ENCODE measurements around the gene USP6.
A peak's percentile ranks its signal among the peaks of the same experiment; 100 is the strongest.
"Not testable (repeated sequence)": the region's sequence is repeated elsewhere in the genome, so short reads cannot be mapped to it uniquely, and the experiment has no call there.

Gene USP6

GRCh38 chr17:5115673-5116651 is at the start of gene USP6:
USP6 (plus strand) TSS chr17:5116032; CDS start chr17:5130368, 14,336 bp downstream.
- peaks cover 15% of the 10 kb centered on the region for H3K36me3 Mint-ChIP-seq

DNA sequence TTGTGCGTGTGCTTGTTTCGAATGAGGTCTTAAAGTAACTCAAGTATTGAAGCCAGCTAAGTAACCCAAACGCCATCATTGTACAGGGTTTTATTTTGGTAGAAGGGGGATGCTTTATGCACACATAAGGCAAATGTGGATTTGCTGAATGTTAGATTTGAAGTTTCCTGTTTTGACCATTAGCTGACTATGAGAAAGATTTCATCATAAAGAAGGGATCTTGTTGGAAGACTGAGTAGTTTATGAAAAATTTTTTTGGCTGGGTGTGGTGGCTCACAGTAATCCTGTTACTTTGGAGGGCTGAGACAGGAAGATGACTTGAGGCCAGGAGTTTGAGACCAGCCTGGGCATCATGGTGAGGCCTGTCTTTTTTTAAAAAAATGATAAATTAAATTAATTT is 47.6 kb upstream of the USP6 start:
- H3K9me3 Mint-ChIP-seq: no peaks in the 10 kb centered on the region
- H3K4me3 Mint-ChIP-seq: no peak overlapping the region
- no peak overlapping the region for H3K27ac Mint-ChIP-seq
- DNase-seq (ENCODE audit: low spot score in 2 of 2): no peak
- no peak for ATAC-seq
- H3K36me3 Mint-ChIP-seq: no peaks in the 10 kb centered on the region
- H3K4me1 Mint-ChIP-seq: no peaks in the 10 kb centered on the region

More at GRCh38 chr17:5115673-5116651, at the start of gene USP6:
- ATAC-seq (no peak), DNase-seq (ENCODE audit: low spot score in 2 of 2) (no peak)
- Mint-ChIP-seq H3K9me3 (no peaks in the 10 kb centered on the region), H3K4me3 (no peak within 1 kb of the TSS), H3K4me1 (peaks cover 3% of the 10 kb centered on the region), H3K27ac (no peak within 1 kb of the TSS)

DNA sequence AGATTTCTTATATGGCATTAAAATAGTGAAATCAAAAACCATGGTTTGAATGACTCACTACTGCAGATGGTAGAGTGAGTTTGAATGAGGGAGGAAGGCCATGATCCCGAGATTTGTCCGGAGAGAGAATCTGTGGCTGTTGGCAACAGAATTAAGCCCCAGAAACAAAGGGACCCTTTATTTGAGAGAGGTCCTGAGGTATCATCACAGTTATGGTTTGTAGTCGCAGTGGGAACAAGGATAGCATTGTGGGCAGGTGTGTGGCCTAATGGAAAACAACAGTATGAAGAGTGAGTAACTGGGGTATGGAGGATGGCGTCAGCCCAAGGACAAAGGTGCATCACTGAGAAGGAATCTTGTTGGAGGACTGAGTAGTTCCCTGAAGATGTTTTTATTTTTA is 46.1 kb upstream of the USP6 start:
- no peaks in the 10 kb centered on the region for H3K9me3 Mint-ChIP-seq
- H3K4me1 Mint-ChIP-seq: no peaks in the 10 kb centered on the region
- H3K36me3 Mint-ChIP-seq: no peaks in the 10 kb centered on the region
- DNase-seq (ENCODE audit: low spot score in 2 of 2) (no peak), ATAC-seq (no peak)
- no peak overlapping the region for H3K27ac Mint-ChIP-seq
- no peak overlapping the region for H3K4me3 Mint-ChIP-seq

- H3K4me3 Mint-ChIP-seq; H3K27ac Mint-ChIP-seq; ATAC-seq; DNase-seq (ENCODE audit: low spot score in 2 of 2); H3K9me3 Mint-ChIP-seq; H3K36me3 Mint-ChIP-seq: not testable (repeated sequence)
- H3K4me1 Mint-ChIP-seq: peaks cover 21% of the 10 kb centered on the region
Observed at GRCh38 chr17:5075472-5075871, 40.4 kb upstream of the USP6 start.

- H3K9me3 Mint-ChIP-seq; ATAC-seq; DNase-seq (ENCODE audit: low spot score in 2 of 2); H3K36me3 Mint-ChIP-seq: not testable (repeated sequence)
- peak overlapping the region; percentile 70 for H3K27ac Mint-ChIP-seq
- peak overlapping the region; percentile 76 for H3K4me3 Mint-ChIP-seq
- peaks cover 28% of the 10 kb centered on the region for H3K4me1 Mint-ChIP-seq
Observed at GRCh38 chr17:5077275-5077674, 38.6 kb upstream of the USP6 start.

GRCh38 chr17:5077781-5078105 is 38.1 kb upstream of the USP6 start:
- Mint-ChIP-seq H3K9me3 (no peaks in the 10 kb centered on the region), H3K27ac (peak overlapping the region; percentile 70), H3K36me3 (no peaks in the 10 kb centered on the region), H3K4me3 (peak overlapping the region; percentile 76), H3K4me1 (peaks cover 28% of the 10 kb centered on the region)
- DNase-seq (ENCODE audit: low spot score in 2 of 2) (no peak), ATAC-seq (no peak)

GRCh38 chr17:5078106-5079028 is 37.5 kb upstream of the USP6 start, which contains the start of gene ZFP3:
ZFP3 (plus strand) TSS chr17:5078467; CDS start chr17:5091505, 13,038 bp downstream.
- H3K4me1 Mint-ChIP-seq: peaks cover 28% of the 10 kb centered on the region
- H3K27ac Mint-ChIP-seq: peak within 1 kb of the TSS; percentile 70
- peak within 1 kb of the TSS; percentile 76 for H3K4me3 Mint-ChIP-seq
- ATAC-seq (peak; percentile 90), DNase-seq (ENCODE audit: low spot score in 2 of 2) (peak; percentile 61 to 89)
- no peaks in the 10 kb centered on the region for H3K9me3 Mint-ChIP-seq
- H3K36me3 Mint-ChIP-seq: no peaks in the 10 kb centered on the region

- Mint-ChIP-seq H3K4me3 (no peak overlapping the region), H3K27ac (peak overlapping the region; percentile 3), H3K36me3 (no peaks in the 10 kb centered on the region), H3K9me3 (peaks cover 6% of the 10 kb centered on the region), H3K4me1 (peaks cover 28% of the 10 kb centered on the region)
- ATAC-seq: no peak
- no peak for DNase-seq (ENCODE audit: low spot score in 2 of 2)
Observed at GRCh38 chr17:5080591-5080990, 35.2 kb upstream of the USP6 start.

GRCh38 chr17:5092218-5093010 is 23.4 kb upstream of the USP6 start:
- Mint-ChIP-seq H3K36me3 (peaks cover 25% of the 10 kb centered on the region), H3K27ac (no peak overlapping the region), H3K4me1 (peaks cover 8% of the 10 kb centered on the region), H3K4me3 (no peak overlapping the region), H3K9me3 (peaks cover 42% of the 10 kb centered on the region)
- no peak for ATAC-seq
- DNase-seq (ENCODE audit: low spot score in 2 of 2): no peak

DNA sequence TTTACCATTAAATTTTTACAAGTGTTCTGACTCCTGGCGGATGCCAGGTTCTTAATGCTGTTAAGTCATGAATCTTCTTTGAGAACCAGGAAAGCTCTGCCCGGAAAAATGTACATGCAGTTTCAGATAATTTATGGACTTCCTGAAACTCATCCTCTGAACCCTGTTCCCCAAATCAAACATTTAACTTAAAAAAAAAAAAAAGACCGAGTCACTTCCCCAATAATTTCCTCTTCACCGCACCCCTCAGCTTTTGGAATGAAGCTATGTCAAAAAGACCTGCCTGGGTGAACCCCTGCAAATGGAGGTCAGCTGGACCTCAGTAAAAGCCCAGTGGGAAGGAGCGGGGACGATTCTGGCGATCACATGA is 19.1 kb upstream of the USP6 start:
- DNase-seq (ENCODE audit: low spot score in 2 of 2): no peak
- ATAC-seq: no peak
- peaks cover 23% of the 10 kb centered on the region for H3K9me3 Mint-ChIP-seq
- H3K4me3 Mint-ChIP-seq: peak overlapping the region; percentile 50
- H3K4me1 Mint-ChIP-seq: peaks cover 8% of the 10 kb centered on the region
- H3K27ac Mint-ChIP-seq: no peak overlapping the region
- peaks cover 5% of the 10 kb centered on the region for H3K36me3 Mint-ChIP-seq

- Mint-ChIP-seq H3K27ac (no peak overlapping the region), H3K9me3 (peaks cover 23% of the 10 kb centered on the region), H3K36me3 (no peaks in the 10 kb centered on the region), H3K4me3 (peak overlapping the region; percentile 50), H3K4me1 (peaks cover 8% of the 10 kb centered on the region)
- ATAC-seq: peak; percentile 56
- DNase-seq (ENCODE audit: low spot score in 2 of 2): no peak
Observed at GRCh38 chr17:5097101-5097834, 18.6 kb upstream of the USP6 start.

- Mint-ChIP-seq H3K36me3 (no peaks in the 10 kb centered on the region), H3K4me3 (no peak overlapping the region), H3K9me3 (peaks cover 12% of the 10 kb centered on the region), H3K4me1 (peaks cover 8% of the 10 kb centered on the region), H3K27ac (no peak overlapping the region)
- no peak for ATAC-seq
- no peak for DNase-seq (ENCODE audit: low spot score in 2 of 2)
Observed at GRCh38 chr17:5099271-5099670, 16.6 kb upstream of the USP6 start.

DNA sequence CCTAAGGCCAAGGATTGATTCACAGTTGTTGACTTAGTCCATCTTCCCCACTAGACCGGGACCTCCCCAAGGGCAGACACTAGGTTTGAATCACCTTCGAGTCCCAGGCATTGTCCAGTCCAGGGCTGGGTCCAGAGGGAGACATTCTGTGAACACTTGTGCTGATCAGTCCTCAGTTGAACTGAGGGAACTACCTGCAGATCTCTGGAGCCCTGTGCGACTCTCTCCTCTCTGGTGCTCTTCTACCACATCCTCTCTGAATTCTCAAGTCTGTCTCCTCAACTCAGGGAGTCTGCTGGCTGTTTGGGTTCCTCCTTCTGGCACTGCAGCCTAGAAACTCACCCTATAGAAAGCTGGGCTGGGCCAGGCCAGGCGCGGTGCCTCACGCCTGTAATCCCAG is 15.0 kb upstream of the USP6 start:
- Mint-ChIP-seq H3K4me1 (peaks cover 8% of the 10 kb centered on the region), H3K9me3 (peaks cover 4% of the 10 kb centered on the region), H3K27ac (no peak overlapping the region), H3K36me3 (peaks cover 4% of the 10 kb centered on the region), H3K4me3 (no peak overlapping the region)
- no peak for DNase-seq (ENCODE audit: low spot score in 2 of 2)
- no peak for ATAC-seq

- H3K36me3 Mint-ChIP-seq: peaks cover 67% of the 10 kb centered on the region
Observed at GRCh38 chr17:5110816-5111215, 5.0 kb upstream of the USP6 start.

More at GRCh38 chr17:5110816-5111215, 5.0 kb upstream of the USP6 start:
- Mint-ChIP-seq H3K4me1 (peaks cover 31% of the 10 kb centered on the region), H3K27ac (peak overlapping the region; percentile 67), H3K4me3 (peak overlapping the region; percentile 80), H3K9me3 (no peaks in the 10 kb centered on the region)
- ATAC-seq: no peak
- no peak for DNase-seq (ENCODE audit: low spot score in 2 of 2)
